SK-N-MC (cell line): Measurements from ENCODE around the gene NEK8.

ENCODE experiments used
- EZH2 ChIP-seq: fragments of 200-600 bp; sonication (generic); IDR thresholded peaks from one replicate; pipeline ENCODE4 v1.6.1; 2017; ENCODE audit warnings: antibody characterized with exemption
- POLR2AphosphoS5 ChIP-seq: IDR thresholded peaks from 2 replicates; pipeline ENCODE4 v1.6.1; 2012; ENCODE audit warnings: mild to moderate bottlenecking, low read depth, low read length, borderline replicate concordance

- TF ChIP-seq EZH2, result no peak
- no peak for TF ChIP-seq POLR2AphosphoS5
These were observed 45.9 kb upstream of the NEK8 start for GRCh38 chr17:28682655-28683054.
